ENCODE results near the gene ZNF800.

ZNF800 gene

DNA sequence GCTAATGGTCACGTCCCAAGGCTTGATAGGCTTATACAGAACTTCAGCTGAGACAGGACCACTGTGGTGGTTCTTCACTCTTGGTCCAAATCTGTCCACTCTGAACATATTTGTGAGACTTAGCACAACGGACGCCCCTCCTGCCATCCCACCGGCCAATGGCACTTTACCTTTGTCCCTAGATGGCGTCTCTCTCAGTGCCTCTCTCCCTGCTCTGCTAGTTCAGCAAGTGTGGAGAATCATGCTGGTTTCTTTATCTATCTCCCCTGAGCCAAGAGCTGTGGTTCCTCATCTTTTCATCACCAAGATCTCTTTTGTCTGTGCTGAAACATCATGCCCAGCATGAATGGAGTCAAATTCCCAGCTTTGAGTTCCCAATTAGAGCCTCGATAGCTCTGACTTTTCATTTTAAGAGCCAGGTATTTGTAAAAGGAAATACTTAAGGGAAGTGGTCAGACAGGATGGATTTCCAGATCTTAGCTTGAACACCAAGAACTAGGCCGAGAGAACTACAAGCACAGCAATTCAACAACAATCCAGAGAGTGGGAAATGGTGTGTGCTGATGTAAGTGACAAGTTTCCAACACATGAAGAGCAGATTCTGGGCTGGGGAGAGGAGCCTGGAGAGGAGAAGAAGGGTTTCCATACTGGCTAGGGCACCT, 69.5 kb downstream of the ZNF800 start:
- Histone ChIP-seq H3K4me3 (ENCODE audit: low read length) (no peak overlapping the region), H3F3A (ENCODE audit: insufficient read depth, low read length) (no peaks in the 10 kb centered on the region), H3K79me2 (ENCODE audit: low read length) (no peaks in the 10 kb centered on the region), H3K9me3 (replicated peaks; ENCODE audit: insufficient read depth, low read length) (no peaks in the 10 kb centered on the region), H3K27me3 (replicated peaks; ENCODE audit: insufficient read depth, low read length) (no peaks in the 10 kb centered on the region), H3K36me3 (replicated peaks; ENCODE audit: insufficient read depth, low read length) (no peaks in the 10 kb centered on the region), H3K9ac (ENCODE audit: low read length) (no peak overlapping the region), H3K4me2 (ENCODE audit: low read depth, low read length) (no peak overlapping the region), H3K9me2 (replicated peaks; ENCODE audit: insufficient read depth, low read length) (no peaks in the 10 kb centered on the region), H4K20me1 (ENCODE audit: insufficient read depth, low read length) (no peaks in the 10 kb centered on the region), H3K27ac (ENCODE audit: low read length) (no peak overlapping the region), H3K4me1 (ENCODE audit: low read length) (no peaks in the 10 kb centered on the region), H2AFZ (ENCODE audit: low read length) (no peak overlapping the region)
- no peak for TF ChIP-seq EZH2 (optimal IDR thresholded peaks at IDR 0.05; ENCODE audit: low read depth, low read length)
- no peak for TF ChIP-seq EZH2phosphoT487 (IDR thresholded peaks at IDR 0.05; ENCODE audit: low read length)
- TF ChIP-seq, protein P1, sequence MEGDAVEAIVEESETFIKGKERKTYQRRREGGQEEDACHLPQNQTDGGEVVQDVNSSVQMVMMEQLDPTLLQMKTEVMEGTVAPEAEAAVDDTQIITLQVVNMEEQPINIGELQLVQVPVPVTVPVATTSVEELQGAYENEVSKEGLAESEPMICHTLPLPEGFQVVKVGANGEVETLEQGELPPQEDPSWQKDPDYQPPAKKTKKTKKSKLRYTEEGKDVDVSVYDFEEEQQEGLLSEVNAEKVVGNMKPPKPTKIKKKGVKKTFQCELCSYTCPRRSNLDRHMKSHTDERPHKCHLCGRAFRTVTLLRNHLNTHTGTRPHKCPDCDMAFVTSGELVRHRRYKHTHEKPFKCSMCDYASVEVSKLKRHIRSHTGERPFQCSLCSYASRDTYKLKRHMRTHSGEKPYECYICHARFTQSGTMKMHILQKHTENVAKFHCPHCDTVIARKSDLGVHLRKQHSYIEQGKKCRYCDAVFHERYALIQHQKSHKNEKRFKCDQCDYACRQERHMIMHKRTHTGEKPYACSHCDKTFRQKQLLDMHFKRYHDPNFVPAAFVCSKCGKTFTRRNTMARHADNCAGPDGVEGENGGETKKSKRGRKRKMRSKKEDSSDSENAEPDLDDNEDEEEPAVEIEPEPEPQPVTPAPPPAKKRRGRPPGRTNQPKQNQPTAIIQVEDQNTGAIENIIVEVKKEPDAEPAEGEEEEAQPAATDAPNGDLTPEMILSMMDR (IDR thresholded peaks at IDR 0.05; ENCODE audit: low read length), result no peak
- DNase-seq, result no peak

DNA sequence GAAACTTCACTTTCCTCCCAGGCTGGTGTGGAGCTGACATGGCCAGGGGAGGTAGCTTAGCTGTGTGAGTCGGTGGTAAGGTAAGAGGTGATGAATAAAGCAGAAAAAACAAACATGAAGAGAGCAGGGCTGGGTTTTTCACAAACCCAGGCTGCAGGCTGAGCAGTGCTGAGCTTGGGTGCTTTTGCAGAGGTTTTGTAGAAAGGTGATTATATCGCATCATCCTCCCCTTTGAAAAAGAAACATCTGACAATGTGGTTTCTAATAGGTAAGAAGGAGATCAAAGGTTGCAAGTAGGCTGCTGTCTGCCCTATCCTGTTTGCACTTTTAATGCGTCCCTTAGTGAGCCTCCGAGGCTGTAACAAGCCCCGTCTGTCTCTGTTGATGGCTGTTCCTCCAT, 70.2 kb downstream of the ZNF800 start:
- H4K20me1 ChIP-seq (ENCODE audit: insufficient read depth, low read length), result no peaks in the 10 kb centered on the region
- H3K4me2 ChIP-seq (ENCODE audit: low read depth, low read length), result no peak overlapping the region
- no peaks in the 10 kb centered on the region for H3K4me1 ChIP-seq (ENCODE audit: low read length)
- H3K27ac ChIP-seq (ENCODE audit: low read length), result no peak overlapping the region
- H3F3A ChIP-seq (ENCODE audit: insufficient read depth, low read length), result no peaks in the 10 kb centered on the region
- no peaks in the 10 kb centered on the region for H3K36me3 ChIP-seq (replicated peaks; ENCODE audit: insufficient read depth, low read length)
- no peak overlapping the region for H2AFZ ChIP-seq (ENCODE audit: low read length)
- H3K4me3 ChIP-seq (ENCODE audit: low read length), result no peak overlapping the region
- TF ChIP-seq EZH2phosphoT487 (IDR thresholded peaks at IDR 0.05; ENCODE audit: low read length) (no peak), EZH2 (optimal IDR thresholded peaks at IDR 0.05; ENCODE audit: low read depth, low read length) (no peak)
- TF ChIP-seq, protein P1 (IDR thresholded peaks at IDR 0.05; ENCODE audit: low read length), result no peak
- H3K79me2 ChIP-seq (ENCODE audit: low read length), result no peaks in the 10 kb centered on the region
- no peak overlapping the region for H3K9ac ChIP-seq (ENCODE audit: low read length)
- H3K9me2 ChIP-seq (replicated peaks; ENCODE audit: insufficient read depth, low read length), result no peaks in the 10 kb centered on the region
- no peak for DNase-seq
- H3K27me3 ChIP-seq (replicated peaks; ENCODE audit: insufficient read depth, low read length), result no peaks in the 10 kb centered on the region
- H3K9me3 ChIP-seq (replicated peaks; ENCODE audit: insufficient read depth, low read length), result no peaks in the 10 kb centered on the region

DNA sequence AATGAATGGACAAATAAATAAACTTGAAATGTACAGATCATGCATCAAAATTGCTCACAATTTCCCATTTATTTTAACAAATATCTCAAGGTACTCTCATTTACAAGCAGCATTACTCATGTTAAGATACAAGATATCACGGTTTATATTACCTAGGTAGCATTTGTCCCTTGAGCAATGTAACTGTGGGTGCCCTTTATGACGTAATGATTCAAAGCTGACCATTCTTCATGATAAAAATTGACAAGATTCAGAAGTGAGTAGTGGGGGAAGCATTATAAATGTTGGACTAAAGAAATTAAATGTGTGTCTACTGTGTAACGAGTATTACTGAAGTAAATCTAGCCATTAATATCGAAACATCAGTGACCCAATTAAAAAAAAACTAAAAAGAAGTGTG, 71.5 kb downstream of the ZNF800 start:
- H3K4me2 ChIP-seq (ENCODE audit: low read depth, low read length), result no peak overlapping the region
- H4K20me1 ChIP-seq (ENCODE audit: insufficient read depth, low read length), result no peaks in the 10 kb centered on the region
- H3K27ac ChIP-seq (ENCODE audit: low read length), result no peak overlapping the region
- H3K9me3 ChIP-seq (replicated peaks; ENCODE audit: insufficient read depth, low read length), result no peaks in the 10 kb centered on the region
- no peaks in the 10 kb centered on the region for H3K4me1 ChIP-seq (ENCODE audit: low read length)
- no peak overlapping the region for H3K4me3 ChIP-seq (ENCODE audit: low read length)
- no peaks in the 10 kb centered on the region for H3F3A ChIP-seq (ENCODE audit: insufficient read depth, low read length)
- no peak overlapping the region for H2AFZ ChIP-seq (ENCODE audit: low read length)
- no peak for TF ChIP-seq EZH2phosphoT487 (IDR thresholded peaks at IDR 0.05; ENCODE audit: low read length)
- TF ChIP-seq, protein P1 (IDR thresholded peaks at IDR 0.05; ENCODE audit: low read length), result no peak
- TF ChIP-seq EZH2 (optimal IDR thresholded peaks at IDR 0.05; ENCODE audit: low read depth, low read length), result no peak
- H3K27me3 ChIP-seq (replicated peaks; ENCODE audit: insufficient read depth, low read length), result no peaks in the 10 kb centered on the region
- DNase-seq, result no peak
- H3K79me2 ChIP-seq (ENCODE audit: low read length), result no peaks in the 10 kb centered on the region
- no peaks in the 10 kb centered on the region for H3K9me2 ChIP-seq (replicated peaks; ENCODE audit: insufficient read depth, low read length)
- H3K36me3 ChIP-seq (replicated peaks; ENCODE audit: insufficient read depth, low read length), result no peaks in the 10 kb centered on the region
- H3K9ac ChIP-seq (ENCODE audit: low read length), result no peak overlapping the region
